Gastroesophageal sphincter (tissue), 3 donors: ENCODE measurements around the gene B3GAT1.

Experiments
- CTCF ChIP-seq, 4 experiments: fragments of 200-600 bp in 2 of 4; fragments of 450-650 bp in 2 of 4; sonication (generic) in 1 of 4; IDR thresholded peaks; one replicate each; pipeline ENCODE4 v1.5.1; 2017 to 2019; ENCODE audit warnings: antibody characterized with exemption in 4 of 4, mild to moderate bottlenecking in 2 of 4, moderate library complexity in 2 of 4
- EP300 ChIP-seq: sonication (generic); formaldehyde crosslinking; IDR thresholded peaks from one replicate; pipeline ENCODE4 v1.6.1; 2017; ENCODE audit warnings: antibody characterized with exemption, mild to moderate bottlenecking
- POLR2A ChIP-seq, 2 donors: fragments of 450-650 bp; IDR thresholded peaks; one replicate each; pipeline ENCODE4 v1.6.1; 2017; ENCODE audit warnings: antibody characterized with exemption in 2 of 2, mild to moderate bottlenecking in 2 of 2, moderate library complexity in 1 of 2

- TF ChIP-seq CTCF (IDR thresholded peaks at IDR 0.05) (no peak), POLR2A (IDR thresholded peaks at IDR 0.05) (no peak), EP300 (no peak)
Measured at GRCh38 chr11:134433251-134433650, 21.2 kb upstream of the B3GAT1 start.
